Vagina (tissue), 2 donors: Measurements from ENCODE around the gene DNAH3.

Experiments used
- POLR2A ChIP-seq, 2 donors: fragments of 450-650 bp; IDR thresholded peaks; one replicate each; pipeline ENCODE4 v1.6.1; 2017; ENCODE audit warnings: antibody characterized with exemption in 2 of 2, mild to moderate bottlenecking in 2 of 2, moderate library complexity in 2 of 2
- POLR2AphosphoS5 ChIP-seq, 2 donors: sonication (generic); formaldehyde crosslinking; IDR thresholded peaks; one replicate each; pipeline ENCODE4 v1.9.0; 2017; ENCODE audit warnings: antibody characterized with exemption in 2 of 2, mild to moderate bottlenecking in 2 of 2, low read depth in 1 of 2; ENCODE audit not compliant: insufficient read depth in 1 of 2
- TF ChIP-seq, protein P1 (sequence below), 3 experiments: fragments of 450-650 bp in 2 of 3; fragments of 200-600 bp in 1 of 3; sonication (generic) in 1 of 3; IDR thresholded peaks; one replicate each; pipeline ENCODE4 v1.5.1; 2017 to 2019; ENCODE audit warnings: antibody characterized with exemption in 3 of 3, mild to moderate bottlenecking in 2 of 3, moderate library complexity in 2 of 3

DNA sequence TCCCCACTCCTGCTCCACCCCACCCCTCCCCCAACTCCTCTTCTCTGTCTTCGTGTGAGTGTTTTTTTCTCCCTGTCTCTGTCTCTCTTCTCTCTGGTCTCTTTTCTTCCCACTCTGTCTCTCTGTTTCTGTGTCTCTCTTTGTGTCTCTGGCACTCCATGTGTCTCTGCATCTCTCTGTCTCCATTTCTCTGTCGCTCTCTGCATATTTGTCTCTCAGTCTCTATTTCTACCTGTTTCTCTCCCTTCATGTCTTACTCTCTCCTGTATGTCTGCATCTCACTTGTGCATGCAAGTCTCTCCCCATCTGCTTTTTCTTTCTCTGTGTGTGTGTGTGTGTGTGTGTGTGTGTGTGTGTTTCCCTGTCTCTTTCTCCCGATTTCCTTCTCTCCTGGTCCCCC, 181.9 kb downstream of the DNAH3 start:
- TF ChIP-seq, protein P1, sequence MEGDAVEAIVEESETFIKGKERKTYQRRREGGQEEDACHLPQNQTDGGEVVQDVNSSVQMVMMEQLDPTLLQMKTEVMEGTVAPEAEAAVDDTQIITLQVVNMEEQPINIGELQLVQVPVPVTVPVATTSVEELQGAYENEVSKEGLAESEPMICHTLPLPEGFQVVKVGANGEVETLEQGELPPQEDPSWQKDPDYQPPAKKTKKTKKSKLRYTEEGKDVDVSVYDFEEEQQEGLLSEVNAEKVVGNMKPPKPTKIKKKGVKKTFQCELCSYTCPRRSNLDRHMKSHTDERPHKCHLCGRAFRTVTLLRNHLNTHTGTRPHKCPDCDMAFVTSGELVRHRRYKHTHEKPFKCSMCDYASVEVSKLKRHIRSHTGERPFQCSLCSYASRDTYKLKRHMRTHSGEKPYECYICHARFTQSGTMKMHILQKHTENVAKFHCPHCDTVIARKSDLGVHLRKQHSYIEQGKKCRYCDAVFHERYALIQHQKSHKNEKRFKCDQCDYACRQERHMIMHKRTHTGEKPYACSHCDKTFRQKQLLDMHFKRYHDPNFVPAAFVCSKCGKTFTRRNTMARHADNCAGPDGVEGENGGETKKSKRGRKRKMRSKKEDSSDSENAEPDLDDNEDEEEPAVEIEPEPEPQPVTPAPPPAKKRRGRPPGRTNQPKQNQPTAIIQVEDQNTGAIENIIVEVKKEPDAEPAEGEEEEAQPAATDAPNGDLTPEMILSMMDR (IDR thresholded peaks at IDR 0.05), result no peak
- TF ChIP-seq POLR2A (IDR thresholded peaks at IDR 0.05) (no peak), POLR2AphosphoS5 (IDR thresholded peaks at IDR 0.05; ENCODE audit: insufficient read depth in 1 of 2, low read depth in 1 of 2) (no peak)
